ENCODE results near the gene IL1RAPL2.
"Not testable (repeated sequence)": the region's sequence is repeated elsewhere in the genome, so short reads cannot be mapped to it uniquely, and the experiment has no call there.

IL1RAPL2 gene

DNA sequence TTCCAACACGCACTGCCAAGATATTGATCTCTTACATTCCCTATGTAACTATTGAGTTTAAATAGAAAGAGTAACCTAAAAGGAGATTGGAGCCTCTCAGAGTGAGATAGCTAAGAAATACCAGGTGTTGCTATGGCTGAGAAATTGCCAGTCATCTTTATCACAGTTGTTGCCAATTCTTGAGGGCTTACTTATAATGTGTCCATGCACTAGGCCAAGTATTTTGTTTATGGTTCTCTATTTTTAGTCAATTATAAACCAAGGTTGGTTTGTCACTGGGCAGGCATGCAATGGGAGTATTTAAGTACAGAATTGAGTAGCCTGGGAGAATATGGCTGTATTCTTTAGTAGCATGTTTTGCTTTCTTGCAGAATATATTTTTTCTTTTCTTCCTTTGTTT lies 452.9 kb downstream of the IL1RAPL2 start:
- DNase-seq (ENCODE audit: low spot score): no peak

DNA sequence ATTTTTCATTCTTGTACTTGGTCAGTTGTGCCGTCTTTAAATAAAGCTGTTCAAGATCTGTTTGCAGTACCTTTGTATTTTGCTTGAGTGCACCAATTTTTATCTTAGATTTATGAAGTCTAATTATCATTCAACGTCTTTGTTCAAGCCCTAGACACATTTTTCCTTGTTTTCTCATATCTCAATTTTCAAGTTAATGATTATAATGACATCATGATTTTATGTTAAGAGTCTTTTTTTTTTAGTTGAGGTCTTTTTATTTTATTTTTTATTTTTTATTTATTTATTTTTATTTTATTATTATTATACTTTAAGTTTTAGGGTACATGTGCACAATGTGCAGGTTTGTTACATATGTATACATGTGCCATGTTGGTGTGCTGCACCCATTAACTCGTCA lies 463.0 kb downstream of the IL1RAPL2 start:
- DNase-seq (ENCODE audit: low spot score): not testable (repeated sequence)

DNA sequence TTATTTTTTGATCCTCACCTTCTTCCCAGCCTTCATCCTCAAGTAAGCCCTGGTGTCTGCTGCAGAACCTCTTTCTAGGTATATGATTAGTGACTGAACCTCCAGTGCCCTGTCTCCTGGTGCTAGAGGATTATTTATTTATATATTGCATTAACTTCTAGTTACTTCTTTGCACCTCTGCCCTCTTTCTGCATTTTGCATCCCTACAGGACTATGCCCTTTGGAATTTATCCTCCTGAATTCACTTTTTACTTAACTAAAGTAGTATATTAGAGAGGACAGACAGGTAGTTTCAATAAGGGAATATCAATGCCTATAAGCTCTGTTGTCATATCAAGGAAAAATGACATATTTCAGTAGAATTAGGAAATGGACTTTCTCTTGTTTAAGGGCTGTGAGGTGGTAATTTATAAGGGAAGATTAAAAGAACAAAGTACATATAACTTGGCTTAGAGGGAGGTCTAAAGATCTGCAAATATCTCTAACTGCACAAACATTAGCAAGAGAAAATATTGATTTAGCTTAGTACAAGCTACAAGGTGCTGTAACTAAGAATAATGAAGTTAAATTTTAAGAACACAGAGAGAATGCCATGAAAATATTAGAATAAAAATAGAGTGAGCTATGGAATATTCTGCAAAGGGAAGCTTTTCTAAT lies 472.8 kb downstream of the IL1RAPL2 start:
- DNase-seq (ENCODE audit: low spot score): no peak

- no peak for DNase-seq (ENCODE audit: low spot score)
These were observed 484.9 kb downstream of the IL1RAPL2 start for GRCh38 chrX:105050921-105051320.

DNA sequence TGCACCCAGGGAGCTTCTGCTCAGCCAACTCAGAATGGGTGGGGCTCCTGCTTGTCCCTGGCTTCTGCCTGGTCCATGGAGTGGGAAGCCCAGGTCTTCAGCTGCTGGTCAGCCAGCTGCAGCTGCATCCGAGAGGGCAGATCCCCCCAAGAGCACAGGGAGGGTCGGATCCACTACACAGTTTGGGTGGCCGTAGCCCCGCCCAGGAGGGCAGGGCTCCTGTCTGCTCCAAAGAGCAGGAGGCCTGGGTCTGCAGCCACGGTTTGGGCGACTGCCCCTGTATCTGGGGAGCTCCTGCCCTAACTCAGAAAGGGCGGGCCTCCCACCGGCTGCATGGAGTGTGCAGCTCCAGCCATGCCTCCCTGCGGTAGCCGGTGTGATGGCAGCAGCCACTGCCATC lies 485.4 kb downstream of the IL1RAPL2 start:
- DNase-seq (ENCODE audit: low spot score): no peak

DNA sequence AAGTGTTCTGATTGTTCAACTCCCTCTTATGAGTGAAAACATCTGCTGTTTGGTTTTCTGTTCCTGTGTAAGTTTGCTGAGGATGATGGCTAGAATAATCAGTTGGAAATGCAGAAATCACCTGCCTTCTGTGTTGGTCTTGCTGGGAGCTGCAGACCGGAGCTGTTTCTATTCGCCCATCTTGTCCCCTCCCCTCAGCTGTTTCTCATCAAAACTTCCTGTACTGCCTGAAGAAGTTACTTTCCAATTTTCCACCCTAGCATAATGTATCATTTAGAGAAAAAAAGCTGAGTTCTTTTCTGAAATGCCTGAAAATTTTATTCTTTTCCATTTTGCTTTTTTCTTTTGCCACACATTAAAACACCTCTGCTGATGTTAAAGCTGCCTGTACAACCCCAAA lies 486.9 kb downstream of the IL1RAPL2 start:
- DNase-seq (ENCODE audit: low spot score): no peak

DNA sequence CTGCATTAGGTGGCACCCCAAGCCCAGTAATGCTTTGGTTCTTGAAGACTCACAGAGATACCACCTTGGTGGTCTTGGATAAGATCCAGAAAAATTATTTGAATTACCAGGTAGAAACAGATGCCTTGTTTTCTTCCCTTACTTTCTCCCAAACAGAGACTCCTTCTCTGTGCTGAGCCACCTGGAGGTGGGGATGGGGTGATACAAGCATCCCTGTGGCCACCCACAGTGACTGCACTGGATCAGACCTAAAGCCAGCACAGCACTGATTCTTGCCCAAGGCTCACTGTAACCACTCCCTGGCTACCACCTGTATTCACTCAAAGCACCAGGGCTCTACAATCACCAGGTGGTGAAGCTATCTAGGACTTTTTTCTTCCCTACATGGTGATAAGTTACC lies 497.7 kb downstream of the IL1RAPL2 start:
- no peak for DNase-seq (ENCODE audit: low spot score)

GRCh38 chrX:105098201-105098600 lies 532.2 kb downstream of the IL1RAPL2 start:
- DNase-seq (ENCODE audit: low spot score): no peak

- DNase-seq (ENCODE audit: low spot score): no peak
These were observed 532.8 kb downstream of the IL1RAPL2 start for GRCh38 chrX:105098812-105099211.

GRCh38 chrX:105101378-105101777 lies 535.4 kb downstream of the IL1RAPL2 start:
- no peak for DNase-seq (ENCODE audit: low spot score)

GRCh38 chrX:105109936-105110335 lies 543.9 kb downstream of the IL1RAPL2 start:
- no peak for DNase-seq (ENCODE audit: low spot score)

DNA sequence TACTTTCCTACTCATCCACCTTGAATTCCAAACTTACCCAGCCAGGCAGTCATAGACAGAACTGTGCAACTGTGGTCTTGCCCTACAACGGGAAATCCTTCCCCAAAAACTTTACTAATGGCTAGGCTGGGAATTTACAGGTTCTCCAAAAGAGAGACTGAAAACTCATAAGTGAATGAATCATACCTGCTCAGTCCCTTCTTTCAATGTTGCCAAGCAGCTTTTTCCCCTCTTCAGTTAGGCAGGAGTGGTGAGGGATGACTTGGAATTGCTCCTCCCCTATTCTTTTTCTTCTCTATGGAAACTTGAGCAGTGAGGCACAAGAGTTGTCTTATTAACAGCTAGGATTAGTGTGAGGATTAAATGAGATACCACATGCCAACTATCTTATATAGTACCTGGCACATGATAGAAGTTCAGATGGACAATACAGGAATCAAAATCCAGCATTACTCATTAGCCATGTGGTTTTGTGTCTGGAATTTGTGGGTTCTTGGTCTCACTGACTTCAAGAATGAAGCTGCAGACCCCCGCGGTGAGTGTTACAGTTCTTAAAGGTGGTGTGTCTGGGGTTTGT lies 548.6 kb downstream of the IL1RAPL2 start:
- DNase-seq (ENCODE audit: low spot score): no peak

- not testable (repeated sequence) for DNase-seq (ENCODE audit: low spot score)
These were observed 549.8 kb downstream of the IL1RAPL2 start for GRCh38 chrX:105115596-105116320.

GRCh38 chrX:105116486-105116885 lies 550.5 kb downstream of the IL1RAPL2 start:
- no peak for DNase-seq (ENCODE audit: low spot score)

GRCh38 chrX:105117621-105118020 lies 551.6 kb downstream of the IL1RAPL2 start:
- DNase-seq (ENCODE audit: low spot score): no peak

- no peak for DNase-seq (ENCODE audit: low spot score)
These were observed 554.5 kb downstream of the IL1RAPL2 start for GRCh38 chrX:105120463-105120862.

DNA sequence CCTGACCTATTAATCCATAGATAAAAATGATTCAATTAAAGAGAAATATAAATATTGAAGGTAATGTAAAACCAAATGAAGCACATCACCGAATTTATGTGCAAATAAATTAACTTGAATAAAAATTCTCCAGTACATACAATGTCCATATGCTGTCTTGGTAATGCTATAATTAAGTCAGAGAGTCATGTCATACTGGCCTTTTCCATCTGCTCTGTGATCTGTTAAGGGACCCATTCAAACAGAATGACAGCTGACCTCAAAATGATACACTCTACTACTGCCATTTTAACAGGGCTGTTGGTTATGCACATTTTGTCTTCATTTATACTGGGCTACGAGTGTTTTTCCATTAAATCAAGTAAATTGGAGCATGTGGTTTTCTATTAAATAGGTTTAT lies 555.2 kb downstream of the IL1RAPL2 start:
- DNase-seq (ENCODE audit: low spot score): no peak

DNA sequence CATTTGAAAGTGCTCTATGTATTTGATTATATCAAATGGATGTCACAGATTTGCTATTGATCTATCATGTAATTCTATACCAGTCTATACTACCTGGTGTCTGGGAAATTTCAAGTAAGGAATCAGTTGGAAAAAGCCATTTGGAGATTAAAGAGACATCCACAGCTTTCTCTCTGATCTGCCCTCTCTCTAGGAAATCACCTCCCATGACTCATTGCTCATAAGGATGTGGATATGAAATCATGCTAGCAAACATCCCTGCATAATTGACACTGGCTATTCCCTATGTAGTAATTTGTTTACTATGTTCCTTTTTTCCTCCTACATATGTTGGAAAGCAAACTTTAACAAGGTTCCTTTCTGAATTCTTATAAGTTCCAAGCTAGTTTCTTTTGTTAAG lies 560.2 kb downstream of the IL1RAPL2 start:
- no peak for DNase-seq (ENCODE audit: low spot score)

GRCh38 chrX:105134273-105134672 lies 568.3 kb downstream of the IL1RAPL2 start:
- no peak for DNase-seq (ENCODE audit: low spot score)

- no peak for DNase-seq (ENCODE audit: low spot score)
These were observed 570.8 kb downstream of the IL1RAPL2 start for GRCh38 chrX:105136786-105137185.

DNA sequence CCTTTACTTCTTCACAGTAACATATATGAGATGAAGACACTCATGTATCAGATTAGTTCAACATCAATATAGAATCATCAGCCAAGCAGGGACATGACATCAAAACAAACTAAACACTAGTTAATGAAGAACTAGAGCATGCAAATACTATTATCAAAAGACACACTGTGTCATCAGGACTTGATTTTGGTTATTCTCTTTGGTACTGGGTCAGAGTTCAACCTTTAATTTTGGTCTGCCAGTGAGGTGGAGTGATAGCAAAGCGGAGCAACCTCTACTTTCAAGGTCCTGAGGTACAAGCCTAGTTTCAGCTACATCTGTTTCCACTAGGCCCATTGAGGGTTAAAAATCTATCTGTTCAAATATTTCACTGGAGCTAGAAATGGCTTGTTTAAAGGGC lies 584.0 kb downstream of the IL1RAPL2 start:
- no peak for DNase-seq (ENCODE audit: low spot score)

DNA sequence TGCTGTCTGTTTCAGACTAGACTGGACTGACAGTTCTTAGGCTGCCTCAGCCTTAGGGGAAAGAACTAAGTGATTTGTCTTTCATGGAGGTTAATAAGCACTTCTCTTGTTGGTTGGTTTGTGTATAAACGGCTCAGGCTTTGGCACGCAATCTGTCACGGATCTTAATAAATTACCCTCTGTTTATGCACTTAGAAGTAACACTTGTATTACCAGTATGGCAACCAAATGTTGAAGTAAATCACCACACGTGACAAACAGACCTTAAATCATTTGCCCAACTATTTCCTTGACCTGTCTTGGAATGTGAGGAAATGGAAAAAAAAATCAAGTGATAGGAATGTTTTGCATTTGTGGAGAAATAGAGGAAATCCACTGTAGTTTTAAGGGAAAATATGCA lies 584.6 kb downstream of the IL1RAPL2 start:
- no peak for DNase-seq (ENCODE audit: low spot score)

DNA sequence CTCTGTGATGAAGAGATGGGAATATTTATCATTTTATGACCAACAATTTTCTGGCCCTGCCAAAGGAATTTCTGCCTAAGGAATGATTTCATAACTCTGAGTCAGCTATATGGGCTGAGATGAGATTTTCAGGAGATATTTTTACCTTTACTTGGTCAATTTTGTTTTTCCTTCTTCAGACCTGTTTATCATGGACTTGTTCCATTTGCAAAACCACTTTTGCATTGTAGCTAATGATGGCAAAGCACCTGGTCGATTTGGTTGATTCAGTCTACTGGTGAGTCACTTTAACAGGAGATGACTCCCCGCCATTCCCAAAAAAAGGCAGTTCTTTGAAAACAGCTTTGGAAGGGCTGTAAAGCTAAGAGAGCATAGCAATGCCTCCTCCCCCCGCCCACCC lies 601.2 kb downstream of the IL1RAPL2 start:
- DNase-seq (ENCODE audit: low spot score): no peak

DNA sequence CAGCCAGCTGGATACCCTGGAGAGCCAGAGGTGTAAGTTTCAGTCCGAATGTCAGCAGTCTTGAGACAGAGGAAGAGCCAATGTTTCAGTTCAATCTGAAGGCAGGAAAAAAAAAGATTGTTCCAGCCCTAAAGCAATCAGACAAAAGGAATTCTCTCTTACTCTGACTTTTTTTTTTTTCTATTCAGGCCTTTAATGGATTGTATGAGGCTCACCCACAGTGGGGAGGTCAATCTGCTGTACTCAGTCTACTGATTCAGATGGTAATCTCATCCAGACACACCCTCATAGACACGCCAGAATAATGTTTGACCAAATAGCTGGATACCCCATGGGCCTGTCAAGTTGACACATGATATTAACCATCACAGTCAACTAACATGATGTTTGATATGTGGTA lies 602.6 kb downstream of the IL1RAPL2 start:
- DNase-seq (ENCODE audit: low spot score): no peak
